H9 (cell line): Measurements from ENCODE around the gene PTP4A1. TPM values are rescaled to one million over a fixed set of nuclear protein-coding genes. Genes with fewer than 3 reads are reported as not detected.
A peak's percentile ranks its signal among the peaks of the same experiment; 100 is the strongest.

ENCODE experiments used
- DNase-seq: peaks from one replicate; pipeline ENCODE4 v3.0.0-alpha.2; 2017
- H2AFZ ChIP-seq: one replicate; pipeline ENCODE4 v1.6.1; 2013; ENCODE audit warnings: mild to moderate bottlenecking, low read length, control low read depth, moderate library complexity
- H2AK5ac ChIP-seq: 2 replicates; pipeline ENCODE4 v1.6.1; 2013; ENCODE audit warnings: low read length, control low read depth, mixed read lengths; ENCODE audit not compliant: insufficient read length
- H2BK120ac ChIP-seq: one replicate; pipeline ENCODE4 v1.6.1; 2013; ENCODE audit warnings: low read depth, mild to moderate bottlenecking, low read length, control low read depth, inconsistent platforms; ENCODE audit not compliant: poor library complexity, severe bottlenecking
- H2BK12ac ChIP-seq: 2 replicates; pipeline ENCODE4 v1.6.1; 2013; ENCODE audit warnings: low read length, control low read depth, mixed read lengths, low read depth; ENCODE audit not compliant: insufficient read length
- H2BK15ac ChIP-seq: 2 replicates; pipeline ENCODE4 v1.6.1; 2013; ENCODE audit warnings: low read depth, low read length, control low read depth
- H2BK20ac ChIP-seq: one replicate; pipeline ENCODE4 v1.6.1; 2013; ENCODE audit warnings: low read depth, mild to moderate bottlenecking, low read length, control low read depth, inconsistent platforms; ENCODE audit not compliant: poor library complexity, severe bottlenecking
- H2BK5ac ChIP-seq: 2 replicates; pipeline ENCODE4 v1.6.1; 2013; ENCODE audit warnings: low read length, control low read depth, mixed read lengths; ENCODE audit not compliant: insufficient read length
- H3K14ac ChIP-seq: 2 replicates; pipeline ENCODE4 v1.6.1; 2013; ENCODE audit warnings: low read length, control low read depth; ENCODE audit not compliant: insufficient read depth
- H3K18ac ChIP-seq: 2 replicates; pipeline ENCODE4 v1.6.1; 2013; ENCODE audit warnings: low read depth, mild to moderate bottlenecking, mixed read lengths, low read length, control low read depth; ENCODE audit not compliant: insufficient read length
- H3K23ac ChIP-seq: 2 replicates; pipeline ENCODE4 v1.6.1; 2013; ENCODE audit warnings: low read length, control low read depth, mixed read lengths, low read depth; ENCODE audit not compliant: insufficient read length
- H3K23me2 ChIP-seq: 2 replicates; pipeline ENCODE4 v1.6.1; 2013; ENCODE audit warnings: low read depth, mild to moderate bottlenecking, mixed read lengths, low read length, control low read depth; ENCODE audit not compliant: insufficient read length, poor library complexity, severe bottlenecking
- H3K27ac ChIP-seq: 2 replicates; pipeline ENCODE4 v1.5.1; 2013; ENCODE audit warnings: low read length, control low read depth, mixed read lengths, low read depth; ENCODE audit not compliant: insufficient read length
- H3K27me3 ChIP-seq: 2 replicates; pipeline ENCODE4 v1.6.1; 2013; ENCODE audit warnings: low read length, control low read depth, inconsistent platforms; ENCODE audit not compliant: insufficient read depth
- H3K4ac ChIP-seq: 2 replicates; pipeline ENCODE4 v1.6.1; 2013; ENCODE audit warnings: low read depth, mild to moderate bottlenecking, control low read depth, inconsistent platforms, low read length, moderate library complexity
- H3K4me1 ChIP-seq: 2 replicates; pipeline ENCODE4 v1.6.1; 2013; ENCODE audit warnings: low read length, control low read depth, inconsistent platforms; ENCODE audit not compliant: insufficient read depth
- H3K4me2 ChIP-seq: 2 replicates; pipeline ENCODE4 v1.6.1; 2013; ENCODE audit warnings: low read length, control low read depth, mixed read lengths; ENCODE audit not compliant: insufficient read length, insufficient read depth
- H3K56ac ChIP-seq: 2 replicates; pipeline ENCODE4 v1.6.1; 2013; ENCODE audit warnings: low read depth, mild to moderate bottlenecking, mixed read lengths, low read length, control low read depth; ENCODE audit not compliant: insufficient read length
- H3K79me1 ChIP-seq: 2 replicates; pipeline ENCODE4 v1.6.1; 2013; ENCODE audit warnings: low read depth, mild to moderate bottlenecking, moderate library complexity, low read length, control low read depth, inconsistent platforms; ENCODE audit not compliant: insufficient read depth, poor library complexity, severe bottlenecking
- H3K79me2 ChIP-seq: 2 replicates; pipeline ENCODE4 v1.6.1; 2013; ENCODE audit warnings: low read length, control low read depth, inconsistent platforms; ENCODE audit not compliant: insufficient read depth
- H3K9ac ChIP-seq: 2 replicates; pipeline ENCODE4 v1.6.1; 2013; ENCODE audit warnings: low read length, control low read depth, mixed read lengths; ENCODE audit not compliant: insufficient read length; ENCODE audit errors: extremely low read depth
- H3K9me3 ChIP-seq: one replicate; pipeline ENCODE4 v1.6.1; 2013; ENCODE audit warnings: low read depth, low read length, inconsistent platforms; ENCODE audit not compliant: control insufficient read depth
- H3T11ph ChIP-seq: one replicate; pipeline ENCODE4 v1.6.1; 2013; ENCODE audit warnings: mild to moderate bottlenecking, low read length, control low read depth, inconsistent platforms
- H4K20me1 ChIP-seq: one replicate; pipeline ENCODE4 v1.6.1; 2013; ENCODE audit not compliant: control insufficient read depth, insufficient read length, insufficient read depth
- H4K5ac ChIP-seq: 2 replicates; pipeline ENCODE4 v1.6.1; 2013; ENCODE audit warnings: low read depth, mild to moderate bottlenecking, mixed read lengths, low read length, control low read depth; ENCODE audit not compliant: insufficient read length
- H4K8ac ChIP-seq: replicated peaks from 2 replicates; pipeline ENCODE4 v1.6.1; 2013; ENCODE audit warnings: low read length, control low read depth, mixed read lengths, low read depth; ENCODE audit not compliant: insufficient read length
- H4K91ac ChIP-seq: 2 replicates; pipeline ENCODE4 v1.6.1; 2013; ENCODE audit warnings: low read depth, mild to moderate bottlenecking, moderate library complexity, mixed read lengths, low read length, control low read depth; ENCODE audit not compliant: insufficient read length
- H3K27ac Mint-ChIP-seq, 3 experiments: 2 replicates in 2 of 3; 3 replicates in 1 of 3; pipeline ENCODE4 v1.8.0; 2020 to 2021; ENCODE audit warnings: mixed read lengths in 3 of 3, mild to moderate bottlenecking in 1 of 3, moderate library complexity in 1 of 3
- H3K27me3 Mint-ChIP-seq: 2 replicates; pipeline ENCODE4 v1.8.0; 2021; ENCODE audit warnings: low read depth, mild to moderate bottlenecking, moderate library complexity, mixed read lengths
- H3K36me3 Mint-ChIP-seq, 3 experiments: 2 replicates in 2 of 3; 3 replicates in 1 of 3; pipeline ENCODE4 v1.8.0; 2020 to 2021; ENCODE audit warnings: low read depth in 3 of 3, mixed read lengths in 3 of 3; ENCODE audit not compliant: insufficient read depth in 1 of 3
- H3K4me1 Mint-ChIP-seq, 2 experiments: 2 replicates each; pipeline ENCODE4 v1.8.0; 2020; ENCODE audit warnings: mixed read lengths in 2 of 2
- H3K4me3 Mint-ChIP-seq, 2 experiments: 2 replicates in 1 of 2; 3 replicates in 1 of 2; pipeline ENCODE4 v1.8.0; 2020 to 2021; ENCODE audit warnings: mild to moderate bottlenecking in 2 of 2, mixed read lengths in 2 of 2, moderate library complexity in 1 of 2
- H3K9me3 Mint-ChIP-seq, 2 experiments: 2 replicates in 1 of 2; 3 replicates in 1 of 2; pipeline ENCODE4 v1.8.0; 2020; ENCODE audit warnings: mild to moderate bottlenecking in 2 of 2, mixed read lengths in 2 of 2, moderate library complexity in 1 of 2
- CTCF ChIP-seq: fragments of 200-600 bp; sonication (generic); conservative IDR thresholded peaks from 3 replicates; pipeline ENCODE4 v1.8.0; 2021; ENCODE audit warnings: antibody characterized with exemption, mild to moderate bottlenecking
- WGBS: extraction: QIAGEN DNeasy Blood & Tissue Kit; methylation state at CpG from one replicate; pipeline ENCODE4 v1.1.7; 2013; ENCODE audit warnings: missing lambda C conversion rate, low lambda C conversion rate, mixed read lengths; ENCODE audit not compliant: insufficient read length; ENCODE audit errors: extremely low coverage; 5-methylcytosine and 5-hydroxymethylcytosine counted together
- total RNA-seq: library from RNA; stranded (reverse); gene quantifications from 2 replicates; pipeline ENCODE4 v1.2.1, GENCODE V29; 2021

PTP4A1 gene
- total RNA-seq, 1 experiment from 2014 or later = 85.9 TPM

GRCh38 chr6:63597141-63598048, 25.1 kb downstream of the PTP4A1 start:
- Mint-ChIP-seq H3K4me3 (peak overlapping the region; percentile 80 to 87), H3K9me3 (no peaks in the 10 kb centered on the region), H3K4me1 (peaks cover 2 to 13% of the 10 kb centered on the region in 2 experiments; a peak in 3 of 4 replicates), H3K27me3 (no peaks in the 10 kb centered on the region), H3K27ac (no peak overlapping the region), H3K36me3 (no peaks in the 10 kb centered on the region)
- Histone ChIP-seq H2AFZ (peak overlapping the region; percentile 61), H2BK5ac (no peak overlapping the region), H3T11ph (no peak overlapping the region), H3K79me2 (no peaks in the 10 kb centered on the region), H3K18ac (no peak overlapping the region), H3K4me2 (peak overlapping the region; percentile 94), H4K20me1 (no peaks in the 10 kb centered on the region), H3K79me1 (no peaks in the 10 kb centered on the region), H2BK12ac (no peak overlapping the region), H3K23ac (no peak overlapping the region), H3K4ac (no peak overlapping the region), H3K14ac (no peak overlapping the region), H3K4me1 (no peaks in the 10 kb centered on the region), H4K91ac (no peak overlapping the region), H2BK20ac (no peak overlapping the region), H3K27me3 (no peaks in the 10 kb centered on the region), H4K5ac (no peak overlapping the region), H2AK5ac (no peak overlapping the region), H2BK120ac (no peak overlapping the region), H3K27ac (no peak overlapping the region), H3K23me2 (peaks cover 6% of the 10 kb centered on the region), H4K8ac (no peak overlapping the region), H2BK15ac (no peak overlapping the region), H3K9me3 (no peaks in the 10 kb centered on the region), H3K56ac (no peak overlapping the region), H3K9ac (peak overlapping the region; percentile 84)
- no CpG with 5 or more reads among the region's 6 CpGs for WGBS
- no peak for TF ChIP-seq CTCF
- no peak for DNase-seq
